ENCODE measurements around the gene MYL5.

The MYL5 gene

GRCh38 chr4:626201-627091 lies 47.9 kb upstream of the MYL5 start (continued):
- TF ChIP-seq ZNF677 (tag by site-specific recombination; IDR thresholded peaks at IDR 0.05): no peak
- no peak for TF ChIP-seq ZNF664 (tag by site-specific recombination; IDR thresholded peaks at IDR 0.05)
- TF ChIP-seq ELK4 (IDR thresholded peaks at IDR 0.05; ENCODE audit: borderline replicate concordance, low read depth, low read length): no peak
- TF ChIP-seq ZNF580 (tag by site-specific recombination; IDR thresholded peaks at IDR 0.05): no peak
- no peak for TF ChIP-seq ZNF248 (tag by site-specific recombination; IDR thresholded peaks at IDR 0.05)
- TF ChIP-seq ZNF571 (tag by site-specific recombination; IDR thresholded peaks at IDR 0.05): no peak
- no peak for TF ChIP-seq YY1 (tag by site-specific recombination; IDR thresholded peaks at IDR 0.05)
- no peak for TF ChIP-seq ZNF530 (tag by site-specific recombination; IDR thresholded peaks at IDR 0.05; ENCODE audit: low read depth)
- TF ChIP-seq, protein P1, sequence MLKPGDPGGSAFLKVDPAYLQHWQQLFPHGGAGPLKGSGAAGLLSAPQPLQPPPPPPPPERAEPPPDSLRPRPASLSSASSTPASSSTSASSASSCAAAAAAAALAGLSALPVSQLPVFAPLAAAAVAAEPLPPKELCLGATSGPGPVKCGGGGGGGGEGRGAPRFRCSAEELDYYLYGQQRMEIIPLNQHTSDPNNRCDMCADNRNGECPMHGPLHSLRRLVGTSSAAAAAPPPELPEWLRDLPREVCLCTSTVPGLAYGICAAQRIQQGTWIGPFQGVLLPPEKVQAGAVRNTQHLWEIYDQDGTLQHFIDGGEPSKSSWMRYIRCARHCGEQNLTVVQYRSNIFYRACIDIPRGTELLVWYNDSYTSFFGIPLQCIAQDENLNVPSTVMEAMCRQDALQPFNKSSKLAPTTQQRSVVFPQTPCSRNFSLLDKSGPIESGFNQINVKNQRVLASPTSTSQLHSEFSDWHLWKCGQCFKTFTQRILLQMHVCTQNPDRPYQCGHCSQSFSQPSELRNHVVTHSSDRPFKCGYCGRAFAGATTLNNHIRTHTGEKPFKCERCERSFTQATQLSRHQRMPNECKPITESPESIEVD (tag by site-specific recombination; IDR thresholded peaks at IDR 0.05): no peak

- TF ChIP-seq ZNF10 (tag by site-specific recombination; IDR thresholded peaks at IDR 0.05) (no peak), ZNF133 (tag by site-specific recombination; IDR thresholded peaks at IDR 0.05) (no peak), ZNF211 (tag by site-specific recombination; IDR thresholded peaks at IDR 0.05; ENCODE audit: low read depth) (no peak), REPIN1 (tag by site-specific recombination; IDR thresholded peaks at IDR 0.05; ENCODE audit: low read depth) (no peak), GLIS2 (tag by site-specific recombination; IDR thresholded peaks at IDR 0.05) (no peak), ZNF221 (tag by site-specific recombination; IDR thresholded peaks at IDR 0.05; ENCODE audit: borderline replicate concordance) (no peak), ZNF239 (tag by site-specific recombination; IDR thresholded peaks at IDR 0.05) (no peak), ZNF169 (tag by site-specific recombination; IDR thresholded peaks at IDR 0.05) (no peak), KLF10 (tag by site-specific recombination; IDR thresholded peaks at IDR 0.05) (no peak), ZNF629 (tag by site-specific recombination; IDR thresholded peaks at IDR 0.05) (no peak), ZNF558 (tag by site-specific recombination; IDR thresholded peaks at IDR 0.05) (no peak), ZNF791 (tag by site-specific recombination; IDR thresholded peaks at IDR 0.05) (no peak)
- TF ChIP-seq, protein P1 (tag by site-specific recombination; IDR thresholded peaks at IDR 0.05): no peak
- TF ChIP-seq, protein P2, sequence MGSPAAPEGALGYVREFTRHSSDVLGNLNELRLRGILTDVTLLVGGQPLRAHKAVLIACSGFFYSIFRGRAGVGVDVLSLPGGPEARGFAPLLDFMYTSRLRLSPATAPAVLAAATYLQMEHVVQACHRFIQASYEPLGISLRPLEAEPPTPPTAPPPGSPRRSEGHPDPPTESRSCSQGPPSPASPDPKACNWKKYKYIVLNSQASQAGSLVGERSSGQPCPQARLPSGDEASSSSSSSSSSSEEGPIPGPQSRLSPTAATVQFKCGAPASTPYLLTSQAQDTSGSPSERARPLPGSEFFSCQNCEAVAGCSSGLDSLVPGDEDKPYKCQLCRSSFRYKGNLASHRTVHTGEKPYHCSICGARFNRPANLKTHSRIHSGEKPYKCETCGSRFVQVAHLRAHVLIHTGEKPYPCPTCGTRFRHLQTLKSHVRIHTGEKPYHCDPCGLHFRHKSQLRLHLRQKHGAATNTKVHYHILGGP (tag by site-specific recombination; IDR thresholded peaks at IDR 0.05): no peak
- CTCF ChIA-PET: no interaction called here
Observed at GRCh38 chr4:627347-628125, 46.8 kb upstream of the MYL5 start.

More at GRCh38 chr4:627347-628125, 46.8 kb upstream of the MYL5 start:
- H3K27ac ChIP-seq (ENCODE audit: extremely low read depth, low read depth, low read length): no peak overlapping the region
- H3K36me3 ChIP-seq (ENCODE audit: control insufficient read depth in 2 of 2, insufficient read depth in 1 of 2, low read length in 2 of 2): no peaks in the 10 kb centered on the region
- H3K4me1 ChIP-seq (ENCODE audit: control insufficient read depth, insufficient read depth, low read length): no peaks in the 10 kb centered on the region
- POLR2A ChIA-PET: no interaction called here
- no peaks in the 10 kb centered on the region for H3K9me3 ChIP-seq (ENCODE audit: control insufficient read depth, insufficient read depth, low read depth, low read length)
- no peak overlapping the region for H3K4me3 ChIP-seq (ENCODE audit: low read depth, low read length)

Measured in HEK293 (cell line).